Activated CD4-positive, CD25-positive, alpha-beta regulatory T cell treated with anti-CD3 and anti-CD28 coated beads, Interleukin-2, amount 50 U/mL, for 24 hours (primary cell): ENCODE results near the gene MATCAP1.
A peak's percentile ranks its signal among the peaks of the same experiment; 100 is the strongest.

Experiments used
- ATAC-seq, 2 donors: fragments of 150-1000 bp; cut with Tn5 transposase; one replicate each; pipeline ENCODE4 v1.10.0; 2021; ENCODE audit warnings: mild to moderate bottlenecking in 1 of 2, moderate library complexity in 1 of 2

The MATCAP1 gene

DNA sequence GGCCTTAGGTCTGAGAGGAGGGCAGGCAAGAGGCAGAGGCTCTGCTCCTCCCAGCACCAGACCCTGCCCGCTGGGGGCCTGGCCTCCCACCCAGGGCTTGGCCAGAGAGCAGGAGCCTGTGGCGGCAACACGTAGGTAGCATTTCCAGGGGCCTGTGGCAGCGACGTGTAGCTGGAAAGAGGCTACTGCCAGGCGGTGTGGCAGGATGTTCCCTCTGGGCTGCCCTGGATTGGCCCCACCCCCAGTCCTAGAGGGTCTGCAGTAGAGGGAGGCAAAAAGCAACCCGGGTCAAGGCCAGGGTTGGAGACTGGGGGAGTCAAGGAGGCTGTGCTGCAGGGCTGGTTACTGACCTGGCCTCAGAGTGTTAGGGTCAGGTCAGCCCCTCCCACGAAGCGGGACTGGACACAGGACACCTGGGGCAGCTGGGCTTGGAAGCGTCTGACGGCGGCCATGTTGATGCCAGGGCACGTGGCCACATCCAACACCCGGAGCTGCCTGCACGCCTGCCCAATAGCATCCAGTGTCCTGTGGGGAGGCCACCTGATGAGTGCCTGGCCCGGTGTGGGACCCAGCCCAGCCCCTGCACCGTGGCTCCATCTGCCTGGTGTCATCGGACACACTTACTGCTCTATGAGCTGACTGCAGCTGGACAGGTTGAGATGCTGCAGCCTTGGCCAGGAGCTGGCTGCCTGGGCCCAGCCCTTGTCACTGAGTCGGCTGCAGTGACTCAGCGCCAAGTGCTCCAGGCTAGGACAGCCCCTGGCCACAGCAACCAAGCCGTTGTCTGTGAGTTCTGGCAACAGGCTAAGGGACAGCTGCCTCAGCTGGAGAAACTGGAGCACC is 23.7 kb upstream of the MATCAP1 start:
- no peak for ATAC-seq

- no peak for ATAC-seq
Measured at GRCh38 chr16:67206838-67207248, 23.1 kb upstream of the MATCAP1 start.

GRCh38 chr16:67206129-67206837 is 22.5 kb upstream of the MATCAP1 start:
- no peak for ATAC-seq

DNA sequence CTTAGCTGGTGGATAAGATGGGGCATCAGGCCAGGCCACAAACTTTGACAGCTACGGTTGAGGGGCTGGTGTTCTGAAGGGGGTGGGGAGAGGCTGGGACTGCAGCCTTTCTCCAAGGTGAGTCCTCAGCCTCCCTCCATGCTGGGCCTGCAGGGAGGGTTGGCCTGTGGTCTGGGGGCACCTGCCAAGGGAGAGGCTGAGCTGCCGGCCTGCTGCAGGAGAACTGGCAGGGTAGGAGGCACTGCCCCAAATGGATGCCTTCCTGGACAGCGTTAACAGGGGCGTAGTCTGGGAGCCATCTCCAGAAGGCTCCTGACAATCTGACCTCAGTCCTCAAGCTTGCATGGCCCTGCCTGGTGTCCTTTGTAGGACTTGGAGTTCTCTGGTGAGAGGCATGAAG is 20.3 kb upstream of the MATCAP1 start:
- ATAC-seq, result no peak

GRCh38 chr16:67202956-67203493 is 19.3 kb upstream of the MATCAP1 start:
- ATAC-seq, result no peak

- no peak for ATAC-seq
Measured at GRCh38 chr16:67202426-67202825, 18.7 kb upstream of the MATCAP1 start.

GRCh38 chr16:67201411-67202345 is 17.9 kb upstream of the MATCAP1 start:
- ATAC-seq, result no peak

- ATAC-seq, result no peak
Measured at GRCh38 chr16:67200491-67200890, 16.7 kb upstream of the MATCAP1 start.

- ATAC-seq, result no peak
Measured at GRCh38 chr16:67199808-67200198, 16.0 kb upstream of the MATCAP1 start.

DNA sequence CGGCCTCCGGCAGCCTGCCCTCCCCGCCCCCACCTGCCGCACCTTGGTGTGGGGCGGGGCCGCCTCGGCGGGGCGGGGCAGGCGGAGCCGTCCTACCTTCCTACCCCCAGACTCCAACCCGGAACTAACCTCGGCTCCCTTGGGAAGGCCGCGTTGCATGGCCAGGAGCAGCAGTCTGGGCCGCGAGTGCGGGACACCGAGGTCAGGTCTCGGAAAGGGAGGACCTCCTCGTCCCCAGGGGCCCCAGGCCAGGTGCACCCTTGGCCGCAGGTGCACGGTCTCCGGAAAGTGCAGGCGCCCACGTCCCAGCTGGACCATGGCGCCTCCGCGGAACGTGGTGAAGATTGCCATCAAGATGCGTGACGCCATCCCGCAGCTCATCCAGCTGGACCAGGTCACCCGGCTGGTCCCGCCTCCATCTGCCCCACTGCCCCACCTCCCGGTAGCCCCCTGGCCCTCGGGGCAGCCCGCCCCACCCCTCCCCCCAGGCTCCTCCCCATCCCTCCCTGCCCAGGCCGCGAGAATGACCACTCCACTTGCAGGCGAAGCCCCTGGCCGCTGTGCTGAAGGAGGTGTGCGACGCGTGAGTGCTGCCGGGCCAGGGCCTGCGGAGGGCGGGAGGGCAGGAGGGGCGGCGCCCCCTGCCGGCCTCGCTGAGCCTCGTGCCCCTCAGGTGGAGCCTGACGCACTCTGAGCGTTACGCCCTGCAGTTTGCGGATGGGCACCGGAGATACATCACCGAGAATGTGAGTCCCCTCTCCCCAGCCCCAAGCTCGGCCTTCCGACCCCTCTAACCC is 15.4 kb upstream of the MATCAP1 start, which contains the start of gene ELMO3:
ELMO3 (plus strand) TSS at position 121 of the 797 bp plus-strand sequence; CDS start at position 317, 196 bp downstream.
- ATAC-seq, result no peak

DNA sequence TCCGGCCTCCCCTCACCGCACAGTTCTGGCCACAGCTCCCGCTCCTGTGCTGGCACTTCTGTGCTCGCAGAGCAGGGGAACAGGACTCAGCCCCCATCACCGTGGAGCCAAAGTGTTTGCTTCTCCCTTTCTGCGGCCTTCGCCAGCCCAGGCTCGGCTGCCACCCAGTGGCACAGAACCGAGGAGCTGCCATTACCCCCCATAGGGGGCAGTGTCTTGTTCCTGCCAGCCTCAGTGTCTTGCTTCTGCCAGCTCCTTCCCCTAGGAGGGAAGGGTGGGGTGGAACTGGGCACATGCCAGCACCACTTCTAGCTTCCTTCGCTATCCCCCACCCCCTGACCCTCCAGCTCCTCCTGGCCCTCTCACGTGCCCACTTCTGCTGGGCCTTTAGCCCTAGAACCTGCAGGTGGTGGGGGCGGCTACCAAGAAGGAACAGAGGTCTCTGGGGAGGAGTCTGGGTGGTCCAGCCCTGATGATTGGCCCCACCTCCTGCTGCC is 14.5 kb upstream of the MATCAP1 start:
- ATAC-seq, result peak; percentile 48 to 58

GRCh38 chr16:67197704-67198103 is 13.9 kb upstream of the MATCAP1 start:
- ATAC-seq, result peak in 1 of 2 donors; percentile 3

DNA sequence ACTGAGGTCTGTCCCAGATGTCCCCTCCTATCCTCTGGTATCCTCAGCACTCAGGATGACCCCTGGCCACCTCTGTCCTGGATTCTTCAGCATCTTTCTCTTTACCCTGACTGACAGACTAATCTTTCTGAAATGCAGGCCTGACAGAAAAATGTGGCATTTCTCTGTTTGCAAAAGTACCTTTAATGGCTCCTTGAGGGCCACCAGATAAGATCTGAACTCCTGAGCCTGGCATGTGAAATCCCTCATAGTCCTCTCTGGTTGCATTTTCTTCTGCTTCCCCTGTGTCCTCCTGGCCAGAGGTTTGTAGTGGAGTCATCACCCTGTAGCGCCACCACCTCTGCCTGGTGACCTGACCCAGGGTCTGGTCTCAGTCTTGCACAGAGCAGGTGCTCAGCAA is 13.1 kb upstream of the MATCAP1 start:
- ATAC-seq, result no peak

- no peak for ATAC-seq
Measured at GRCh38 chr16:67195676-67196075, 11.9 kb upstream of the MATCAP1 start.

DNA sequence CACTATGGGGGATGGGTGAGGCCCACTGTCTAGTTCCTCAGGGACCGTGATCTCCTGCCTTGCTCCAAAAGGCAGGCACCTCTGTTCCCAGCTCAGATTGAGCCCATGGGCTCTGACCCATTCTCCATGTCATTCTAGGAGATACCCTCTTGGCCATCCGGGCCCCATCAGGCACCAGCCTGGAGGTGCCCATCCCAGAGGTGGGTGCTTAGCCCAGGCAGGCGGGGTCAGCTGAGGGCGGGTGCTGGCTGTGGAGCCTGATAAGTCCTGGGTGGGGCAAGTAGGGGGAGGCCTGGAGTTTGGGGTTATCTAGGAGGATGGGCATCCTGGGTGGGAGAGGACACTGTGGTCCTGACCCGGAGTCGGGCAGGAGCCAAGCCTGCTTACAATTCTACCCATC is 10.5 kb upstream of the MATCAP1 start:
- ATAC-seq, result no peak

- ATAC-seq, result no peak
Measured at GRCh38 chr16:67193536-67193935, 9.8 kb upstream of the MATCAP1 start.

DNA sequence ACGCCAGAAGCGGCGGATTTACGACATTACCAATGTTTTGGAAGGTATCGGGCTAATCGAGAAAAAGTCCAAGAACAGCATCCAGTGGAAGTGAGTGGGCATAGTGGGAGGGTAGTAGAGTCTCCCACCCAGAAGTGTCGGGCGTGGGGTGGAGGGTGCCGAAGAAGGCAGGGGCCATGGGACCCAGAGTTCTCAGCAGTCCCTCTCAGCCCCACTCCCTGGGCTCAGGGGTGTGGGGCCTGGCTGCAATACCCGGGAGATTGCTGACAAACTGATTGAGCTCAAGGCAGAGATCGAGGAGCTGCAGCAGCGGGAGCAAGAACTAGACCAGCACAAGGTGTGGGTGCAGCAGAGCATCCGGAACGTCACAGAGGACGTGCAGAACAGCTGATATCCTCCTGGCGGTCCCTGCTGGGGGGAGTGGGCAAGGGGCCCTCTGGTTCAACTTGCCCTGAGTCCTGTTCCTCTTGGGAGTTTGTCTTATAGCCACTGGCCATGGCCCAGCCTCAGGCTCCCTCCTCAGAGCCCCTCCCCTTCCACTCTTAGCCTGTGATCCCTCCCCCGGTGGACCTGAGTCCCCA is 9.1 kb upstream of the MATCAP1 start:
- no peak for ATAC-seq

DNA sequence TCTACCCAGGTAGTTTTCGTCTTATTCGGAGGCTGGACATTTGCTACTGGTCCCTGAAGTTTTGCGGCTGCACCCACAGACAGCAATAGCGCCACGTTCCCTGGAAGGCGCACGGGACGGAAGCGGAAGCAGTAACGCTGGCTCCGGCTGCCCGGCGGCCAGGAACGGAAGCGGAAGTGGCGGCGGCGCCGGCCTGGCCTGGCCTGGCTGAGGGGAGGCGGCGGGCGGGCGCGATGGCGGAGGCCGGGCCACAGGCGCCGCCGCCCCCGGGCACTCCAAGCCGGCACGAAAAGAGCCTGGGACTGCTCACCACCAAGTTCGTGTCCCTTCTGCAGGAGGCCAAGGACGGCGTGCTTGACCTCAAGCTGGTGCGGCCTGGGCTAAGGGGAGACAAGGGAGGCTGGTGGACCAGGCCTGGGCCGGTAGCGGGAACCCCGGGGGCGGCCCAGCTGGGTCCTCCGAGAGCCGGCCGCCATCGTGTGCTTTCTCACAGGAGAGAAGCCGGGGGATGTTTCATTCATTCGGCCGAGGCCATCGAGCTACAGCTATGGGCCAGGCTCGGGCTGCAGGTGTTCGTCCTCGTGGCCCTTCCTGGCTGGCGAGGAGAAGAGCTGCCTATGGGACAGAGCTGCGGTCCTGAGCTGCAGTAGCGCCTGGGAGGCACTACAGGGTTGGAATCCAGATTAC is 8.4 kb upstream of the MATCAP1 start, which contains the start of gene E2F4:
E2F4 (plus strand) TSS at position 161 of the 687 bp plus-strand sequence; CDS start at position 234, 73 bp downstream.
- ATAC-seq, result peak; percentile 97 to 99

DNA sequence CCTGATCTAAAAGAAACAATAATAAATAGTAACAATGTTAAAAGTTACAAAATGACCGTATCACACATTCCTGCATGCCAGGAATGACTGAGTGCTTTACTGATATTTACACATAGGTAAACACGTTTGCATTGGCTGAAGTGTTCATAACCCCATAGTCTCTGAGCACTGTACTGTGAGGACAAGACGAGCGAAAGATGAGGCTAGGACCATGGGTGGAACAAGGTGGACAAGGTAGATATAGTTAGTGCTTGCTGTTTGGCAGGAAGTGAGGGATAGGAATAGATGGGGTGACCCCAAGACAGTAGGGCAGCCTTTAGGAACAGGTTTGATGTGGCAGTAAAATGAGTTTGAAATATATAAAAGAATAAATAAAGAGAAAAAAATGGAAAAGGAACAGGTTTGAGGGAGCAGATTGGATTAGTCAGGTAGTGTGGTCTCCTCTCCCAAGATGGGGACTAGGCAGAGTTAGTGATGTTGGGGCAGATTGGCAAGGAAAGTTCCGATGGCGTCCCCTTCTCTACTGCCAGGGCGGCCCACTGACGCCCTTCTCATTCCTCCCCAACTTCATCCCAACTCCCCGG is 7.7 kb upstream of the MATCAP1 start:
- ATAC-seq, result no peak
